ENCODE data around the gene FBXL19.

- TF ChIP-seq, protein P1, sequence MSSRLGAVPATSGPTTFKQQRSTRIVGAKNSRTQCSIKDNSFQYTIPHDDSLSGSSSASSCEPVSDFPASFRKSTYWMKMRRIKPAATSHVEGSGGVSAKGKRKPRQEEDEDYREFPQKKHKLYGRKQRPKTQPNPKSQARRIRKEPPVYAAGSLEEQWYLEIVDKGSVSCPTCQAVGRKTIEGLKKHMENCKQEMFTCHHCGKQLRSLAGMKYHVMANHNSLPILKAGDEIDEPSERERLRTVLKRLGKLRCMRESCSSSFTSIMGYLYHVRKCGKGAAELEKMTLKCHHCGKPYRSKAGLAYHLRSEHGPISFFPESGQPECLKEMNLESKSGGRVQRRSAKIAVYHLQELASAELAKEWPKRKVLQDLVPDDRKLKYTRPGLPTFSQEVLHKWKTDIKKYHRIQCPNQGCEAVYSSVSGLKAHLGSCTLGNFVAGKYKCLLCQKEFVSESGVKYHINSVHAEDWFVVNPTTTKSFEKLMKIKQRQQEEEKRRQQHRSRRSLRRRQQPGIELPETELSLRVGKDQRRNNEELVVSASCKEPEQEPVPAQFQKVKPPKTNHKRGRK (CRISPR knock-in tag; IDR thresholded peaks at IDR 0.05; ENCODE audit: borderline replicate concordance) = no peak
- TF ChIP-seq, protein P2, sequence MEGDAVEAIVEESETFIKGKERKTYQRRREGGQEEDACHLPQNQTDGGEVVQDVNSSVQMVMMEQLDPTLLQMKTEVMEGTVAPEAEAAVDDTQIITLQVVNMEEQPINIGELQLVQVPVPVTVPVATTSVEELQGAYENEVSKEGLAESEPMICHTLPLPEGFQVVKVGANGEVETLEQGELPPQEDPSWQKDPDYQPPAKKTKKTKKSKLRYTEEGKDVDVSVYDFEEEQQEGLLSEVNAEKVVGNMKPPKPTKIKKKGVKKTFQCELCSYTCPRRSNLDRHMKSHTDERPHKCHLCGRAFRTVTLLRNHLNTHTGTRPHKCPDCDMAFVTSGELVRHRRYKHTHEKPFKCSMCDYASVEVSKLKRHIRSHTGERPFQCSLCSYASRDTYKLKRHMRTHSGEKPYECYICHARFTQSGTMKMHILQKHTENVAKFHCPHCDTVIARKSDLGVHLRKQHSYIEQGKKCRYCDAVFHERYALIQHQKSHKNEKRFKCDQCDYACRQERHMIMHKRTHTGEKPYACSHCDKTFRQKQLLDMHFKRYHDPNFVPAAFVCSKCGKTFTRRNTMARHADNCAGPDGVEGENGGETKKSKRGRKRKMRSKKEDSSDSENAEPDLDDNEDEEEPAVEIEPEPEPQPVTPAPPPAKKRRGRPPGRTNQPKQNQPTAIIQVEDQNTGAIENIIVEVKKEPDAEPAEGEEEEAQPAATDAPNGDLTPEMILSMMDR (IDR thresholded peaks at IDR 0.05) = no peak
- TF ChIP-seq ZMAT4 (CRISPR knock-in tag; IDR thresholded peaks at IDR 0.05) = no peak
Measured at GRCh38 chr16:30901201-30902028, 22.0 kb upstream of the FBXL19 start.

Measured in WTC11 (cell line).